ENCODE measurements around the gene SH2D1B.

Gene SH2D1B

GRCh38 chr1:162400790-162401355 is 11.1 kb downstream of the SH2D1B start:
- DNase-seq (ENCODE audit: low read depth in 1 of 2, low spot score in 1 of 2), result no peak

GRCh38 chr1:162398999-162399580 is 12.8 kb downstream of the SH2D1B start:
- DNase-seq (ENCODE audit: low read depth in 1 of 2, low spot score in 1 of 2), result no peak

- no peak for DNase-seq (ENCODE audit: low read depth in 1 of 2, low spot score in 1 of 2)
These were observed 13.9 kb downstream of the SH2D1B start for GRCh38 chr1:162397943-162398560.

- no peak for DNase-seq (ENCODE audit: low read depth in 1 of 2, low spot score in 1 of 2)
These were observed 14.9 kb downstream of the SH2D1B start for GRCh38 chr1:162397039-162397448.

GRCh38 chr1:162396201-162396906 is 15.6 kb downstream of the SH2D1B start:
- DNase-seq (ENCODE audit: low read depth in 1 of 2, low spot score in 1 of 2), result no peak

- no peak for DNase-seq (ENCODE audit: low read depth in 1 of 2, low spot score in 1 of 2)
These were observed 20.0 kb downstream of the SH2D1B start for GRCh38 chr1:162391790-162392563.

- DNase-seq (ENCODE audit: low read depth in 1 of 2, low spot score in 1 of 2), result no peak
These were observed 21.3 kb downstream of the SH2D1B start for GRCh38 chr1:162390396-162391185.

- no peak for DNase-seq (ENCODE audit: low read depth in 1 of 2, low spot score in 1 of 2)
These were observed 22.0 kb downstream of the SH2D1B start for GRCh38 chr1:162389971-162390370.

- DNase-seq (ENCODE audit: low read depth in 1 of 2, low spot score in 1 of 2), result no peak
These were observed 22.7 kb downstream of the SH2D1B start for GRCh38 chr1:162389021-162389818.

- no peak for DNase-seq (ENCODE audit: low read depth in 1 of 2, low spot score in 1 of 2)
These were observed 23.3 kb downstream of the SH2D1B start for GRCh38 chr1:162388615-162389014.

- DNase-seq (ENCODE audit: low read depth in 1 of 2, low spot score in 1 of 2), result no peak
These were observed 23.8 kb downstream of the SH2D1B start for GRCh38 chr1:162388083-162388594.

- DNase-seq (ENCODE audit: low read depth in 1 of 2, low spot score in 1 of 2), result no peak
These were observed 24.5 kb downstream of the SH2D1B start for GRCh38 chr1:162387226-162388082.

- no peak for DNase-seq (ENCODE audit: low read depth in 1 of 2, low spot score in 1 of 2)
These were observed 25.4 kb downstream of the SH2D1B start for GRCh38 chr1:162386292-162387225.

- DNase-seq (ENCODE audit: low read depth in 1 of 2, low spot score in 1 of 2), result no peak
These were observed 26.2 kb downstream of the SH2D1B start for GRCh38 chr1:162385702-162386101.

GRCh38 chr1:162385280-162385623 is 26.7 kb downstream of the SH2D1B start:
- DNase-seq (ENCODE audit: low read depth in 1 of 2, low spot score in 1 of 2), result no peak

- DNase-seq (ENCODE audit: low read depth in 1 of 2, low spot score in 1 of 2), result no peak
These were observed 27.2 kb downstream of the SH2D1B start for GRCh38 chr1:162384601-162385279.

- no peak for DNase-seq (ENCODE audit: low read depth in 1 of 2, low spot score in 1 of 2)
These were observed 27.8 kb downstream of the SH2D1B start for GRCh38 chr1:162384116-162384515.

All from activated T-helper 1 cell treated with anti-CD3 and anti-CD28 coated beads, Interleukin-2, amount 50 U/mL, for 16 hours (primary cell).